ENCODE results near the gene CDCA8.

CDCA8 gene

GRCh38 chr1:37701051-37701450 is 8.7 kb downstream of the CDCA8 start:
- H3K4me1 ChIP-seq (ENCODE audit: control insufficient read depth, insufficient read depth, low read length): peaks cover 24% of the 10 kb centered on the region
- H3K9me3 ChIP-seq (ENCODE audit: control insufficient read depth, low read length): no peaks in the 10 kb centered on the region
- H3K4me3 ChIP-seq (ENCODE audit: low read length): no peak overlapping the region
- H3K27me3 ChIP-seq (ENCODE audit: control insufficient read depth, insufficient read depth, low read length): no peaks in the 10 kb centered on the region
- no peaks in the 10 kb centered on the region for H3K36me3 ChIP-seq (ENCODE audit: control insufficient read depth, insufficient read depth, low read length)
- H3K9ac ChIP-seq (ENCODE audit: low read length): no peak overlapping the region

- Histone ChIP-seq H3K27me3 (ENCODE audit: control insufficient read depth, insufficient read depth, low read length) (no peaks in the 10 kb centered on the region), H3K9ac (ENCODE audit: low read length) (no peak overlapping the region), H3K36me3 (ENCODE audit: control insufficient read depth, insufficient read depth, low read length) (peaks cover 7% of the 10 kb centered on the region), H3K9me3 (ENCODE audit: control insufficient read depth, low read length) (no peaks in the 10 kb centered on the region), H3K4me3 (ENCODE audit: low read length) (no peak overlapping the region), H3K4me1 (ENCODE audit: control insufficient read depth, insufficient read depth, low read length) (peaks cover 6% of the 10 kb centered on the region)
Measured at GRCh38 chr1:37703061-37703460, 10.7 kb downstream of the CDCA8 start.

- H3K4me1 ChIP-seq (ENCODE audit: control insufficient read depth, insufficient read depth, low read length): no peaks in the 10 kb centered on the region
- peaks cover 17% of the 10 kb centered on the region for H3K36me3 ChIP-seq (ENCODE audit: control insufficient read depth, insufficient read depth, low read length)
- H3K27me3 ChIP-seq (ENCODE audit: control insufficient read depth, insufficient read depth, low read length): no peaks in the 10 kb centered on the region
- no peak overlapping the region for H3K4me3 ChIP-seq (ENCODE audit: low read length)
- no peaks in the 10 kb centered on the region for H3K9me3 ChIP-seq (ENCODE audit: control insufficient read depth, low read length)
- no peak overlapping the region for H3K9ac ChIP-seq (ENCODE audit: low read length)
Measured at GRCh38 chr1:37704966-37705365, 12.7 kb downstream of the CDCA8 start.

GRCh38 chr1:37705399-37705798 is 13.1 kb downstream of the CDCA8 start:
- no peak overlapping the region for H3K9ac ChIP-seq (ENCODE audit: low read length)
- no peaks in the 10 kb centered on the region for H3K4me1 ChIP-seq (ENCODE audit: control insufficient read depth, insufficient read depth, low read length)
- H3K9me3 ChIP-seq (ENCODE audit: control insufficient read depth, low read length): no peaks in the 10 kb centered on the region
- peaks cover 17% of the 10 kb centered on the region for H3K36me3 ChIP-seq (ENCODE audit: control insufficient read depth, insufficient read depth, low read length)
- H3K27me3 ChIP-seq (ENCODE audit: control insufficient read depth, insufficient read depth, low read length): no peaks in the 10 kb centered on the region
- no peak overlapping the region for H3K4me3 ChIP-seq (ENCODE audit: low read length)

GRCh38 chr1:37708471-37708870 is 16.2 kb downstream of the CDCA8 start:
- no peak overlapping the region for H3K4me3 ChIP-seq (ENCODE audit: low read length)

GRCh38 chr1:37714226-37714625 is 21.9 kb downstream of the CDCA8 start:
- Histone ChIP-seq H3K27me3 (ENCODE audit: control insufficient read depth, insufficient read depth, low read length) (no peaks in the 10 kb centered on the region), H3K4me1 (ENCODE audit: control insufficient read depth, insufficient read depth, low read length) (peaks cover 10% of the 10 kb centered on the region), H3K4me3 (ENCODE audit: low read length) (no peak overlapping the region), H3K9ac (ENCODE audit: low read length) (no peak overlapping the region), H3K9me3 (ENCODE audit: control insufficient read depth, low read length) (no peaks in the 10 kb centered on the region), H3K36me3 (ENCODE audit: control insufficient read depth, insufficient read depth, low read length) (peaks cover under 1% of the 10 kb centered on the region)

More at GRCh38 chr1:37708471-37708870, 16.2 kb downstream of the CDCA8 start:
- H3K36me3 ChIP-seq (ENCODE audit: control insufficient read depth, insufficient read depth, low read length): peaks cover 17% of the 10 kb centered on the region
- H3K9ac ChIP-seq (ENCODE audit: low read length): no peak overlapping the region
- H3K4me1 ChIP-seq (ENCODE audit: control insufficient read depth, insufficient read depth, low read length): no peaks in the 10 kb centered on the region
- no peaks in the 10 kb centered on the region for H3K9me3 ChIP-seq (ENCODE audit: control insufficient read depth, low read length)
- H3K27me3 ChIP-seq (ENCODE audit: control insufficient read depth, insufficient read depth, low read length): no peaks in the 10 kb centered on the region

- Histone ChIP-seq H3K4me3 (ENCODE audit: low read length) (no peak overlapping the region), H3K36me3 (ENCODE audit: control insufficient read depth, insufficient read depth, low read length) (no peaks in the 10 kb centered on the region), H3K4me1 (ENCODE audit: control insufficient read depth, insufficient read depth, low read length) (peaks cover 15% of the 10 kb centered on the region), H3K27me3 (ENCODE audit: control insufficient read depth, insufficient read depth, low read length) (no peaks in the 10 kb centered on the region), H3K9me3 (ENCODE audit: control insufficient read depth, low read length) (no peaks in the 10 kb centered on the region), H3K9ac (ENCODE audit: low read length) (no peak overlapping the region)
Measured at GRCh38 chr1:37714689-37715088, 22.4 kb downstream of the CDCA8 start.

GRCh38 chr1:37716321-37716720 is 24.0 kb downstream of the CDCA8 start:
- Histone ChIP-seq H3K36me3 (ENCODE audit: control insufficient read depth, insufficient read depth, low read length) (no peaks in the 10 kb centered on the region), H3K4me1 (ENCODE audit: control insufficient read depth, insufficient read depth, low read length) (peaks cover 15% of the 10 kb centered on the region), H3K9ac (ENCODE audit: low read length) (no peak overlapping the region), H3K27me3 (ENCODE audit: control insufficient read depth, insufficient read depth, low read length) (no peaks in the 10 kb centered on the region), H3K9me3 (ENCODE audit: control insufficient read depth, low read length) (no peaks in the 10 kb centered on the region), H3K4me3 (ENCODE audit: low read length) (no peak overlapping the region)

GRCh38 chr1:37717631-37718030 is 25.3 kb downstream of the CDCA8 start:
- H3K4me1 ChIP-seq (ENCODE audit: control insufficient read depth, insufficient read depth, low read length): peaks cover 15% of the 10 kb centered on the region
- no peak overlapping the region for H3K4me3 ChIP-seq (ENCODE audit: low read length)
- no peaks in the 10 kb centered on the region for H3K9me3 ChIP-seq (ENCODE audit: control insufficient read depth, low read length)
- H3K36me3 ChIP-seq (ENCODE audit: control insufficient read depth, insufficient read depth, low read length): no peaks in the 10 kb centered on the region
- no peak overlapping the region for H3K9ac ChIP-seq (ENCODE audit: low read length)
- H3K27me3 ChIP-seq (ENCODE audit: control insufficient read depth, insufficient read depth, low read length): no peaks in the 10 kb centered on the region

GRCh38 chr1:37718181-37718900 is 26.0 kb downstream of the CDCA8 start:
- no peaks in the 10 kb centered on the region for H3K27me3 ChIP-seq (ENCODE audit: control insufficient read depth, insufficient read depth, low read length)
- no peak overlapping the region for H3K9ac ChIP-seq (ENCODE audit: low read length)
- H3K4me1 ChIP-seq (ENCODE audit: control insufficient read depth, insufficient read depth, low read length): peaks cover 15% of the 10 kb centered on the region
- no peak overlapping the region for H3K4me3 ChIP-seq (ENCODE audit: low read length)
- no peaks in the 10 kb centered on the region for H3K9me3 ChIP-seq (ENCODE audit: control insufficient read depth, low read length)
- H3K36me3 ChIP-seq (ENCODE audit: control insufficient read depth, insufficient read depth, low read length): no peaks in the 10 kb centered on the region

GRCh38 chr1:37718901-37719571 is 26.7 kb downstream of the CDCA8 start:
- Histone ChIP-seq H3K27me3 (ENCODE audit: control insufficient read depth, insufficient read depth, low read length) (no peaks in the 10 kb centered on the region), H3K4me1 (ENCODE audit: control insufficient read depth, insufficient read depth, low read length) (peaks cover 15% of the 10 kb centered on the region), H3K36me3 (ENCODE audit: control insufficient read depth, insufficient read depth, low read length) (no peaks in the 10 kb centered on the region), H3K9ac (ENCODE audit: low read length) (no peak overlapping the region), H3K4me3 (ENCODE audit: low read length) (no peak overlapping the region), H3K9me3 (ENCODE audit: control insufficient read depth, low read length) (no peaks in the 10 kb centered on the region)

GRCh38 chr1:37719572-37720195 is 27.4 kb downstream of the CDCA8 start:
- Histone ChIP-seq H3K9ac (ENCODE audit: low read length) (no peak overlapping the region), H3K36me3 (ENCODE audit: control insufficient read depth, insufficient read depth, low read length) (no peaks in the 10 kb centered on the region), H3K9me3 (ENCODE audit: control insufficient read depth, low read length) (no peaks in the 10 kb centered on the region), H3K4me1 (ENCODE audit: control insufficient read depth, insufficient read depth, low read length) (peaks cover 15% of the 10 kb centered on the region), H3K27me3 (ENCODE audit: control insufficient read depth, insufficient read depth, low read length) (no peaks in the 10 kb centered on the region), H3K4me3 (ENCODE audit: low read length) (no peak overlapping the region)

Data from mucosa of stomach (tissue), 1 donor.